ENCODE results near the gene SP4.

- no peak for TF ChIP-seq EZH2 (IDR thresholded peaks at IDR 0.05; ENCODE audit: borderline replicate concordance, low read length)
- TF ChIP-seq, protein P1, sequence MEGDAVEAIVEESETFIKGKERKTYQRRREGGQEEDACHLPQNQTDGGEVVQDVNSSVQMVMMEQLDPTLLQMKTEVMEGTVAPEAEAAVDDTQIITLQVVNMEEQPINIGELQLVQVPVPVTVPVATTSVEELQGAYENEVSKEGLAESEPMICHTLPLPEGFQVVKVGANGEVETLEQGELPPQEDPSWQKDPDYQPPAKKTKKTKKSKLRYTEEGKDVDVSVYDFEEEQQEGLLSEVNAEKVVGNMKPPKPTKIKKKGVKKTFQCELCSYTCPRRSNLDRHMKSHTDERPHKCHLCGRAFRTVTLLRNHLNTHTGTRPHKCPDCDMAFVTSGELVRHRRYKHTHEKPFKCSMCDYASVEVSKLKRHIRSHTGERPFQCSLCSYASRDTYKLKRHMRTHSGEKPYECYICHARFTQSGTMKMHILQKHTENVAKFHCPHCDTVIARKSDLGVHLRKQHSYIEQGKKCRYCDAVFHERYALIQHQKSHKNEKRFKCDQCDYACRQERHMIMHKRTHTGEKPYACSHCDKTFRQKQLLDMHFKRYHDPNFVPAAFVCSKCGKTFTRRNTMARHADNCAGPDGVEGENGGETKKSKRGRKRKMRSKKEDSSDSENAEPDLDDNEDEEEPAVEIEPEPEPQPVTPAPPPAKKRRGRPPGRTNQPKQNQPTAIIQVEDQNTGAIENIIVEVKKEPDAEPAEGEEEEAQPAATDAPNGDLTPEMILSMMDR (IDR thresholded peaks at IDR 0.05; ENCODE audit: low read length) = no peak
These were observed 13.0 kb upstream of the SP4 start for GRCh38 chr7:21414795-21415393.

Measured in OCI-LY1 (cell line).